ENCODE data around the gene MST1. TPM values are rescaled to one million over a fixed set of nuclear protein-coding genes. Genes with fewer than 3 reads are reported as not detected.

Gene MST1
- total RNA-seq, 1 experiment from 2014 or later: 19.8 TPM

DNA sequence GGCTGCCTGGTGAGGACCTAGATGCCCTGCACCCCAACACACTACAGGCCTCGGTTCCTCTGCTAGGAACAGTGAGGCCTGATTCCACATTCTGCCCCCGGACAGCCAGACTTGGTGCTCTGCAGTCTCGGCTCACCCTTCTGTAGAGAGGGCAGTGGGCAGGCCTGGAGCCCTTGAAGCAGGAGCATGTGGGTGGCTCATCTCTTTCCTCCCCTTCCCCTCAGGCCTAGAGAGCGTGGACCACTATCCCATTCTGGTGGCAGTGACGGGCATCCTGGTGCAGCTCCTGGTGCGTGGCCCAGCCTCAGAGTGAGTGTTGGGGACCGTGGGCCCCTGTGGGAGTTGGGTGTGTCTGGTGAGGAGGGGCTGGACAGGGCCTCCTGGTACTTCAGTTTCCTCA is 26.9 kb upstream of the MST1 start:
- Histone ChIP-seq H3K9me2 (replicated peaks; ENCODE audit: insufficient read depth, low read length) (no peaks in the 10 kb centered on the region), H3K27ac (ENCODE audit: low read length) (no peak overlapping the region), H3K79me2 (ENCODE audit: low read length) (no peaks in the 10 kb centered on the region), H3K27me3 (ENCODE audit: low read length) (no peaks in the 10 kb centered on the region), H4K20me1 (ENCODE audit: insufficient read depth, low read depth, low read length) (no peaks in the 10 kb centered on the region), H3K9ac (ENCODE audit: low read length) (no peak overlapping the region), H3K4me3 (ENCODE audit: low read length) (no peak overlapping the region), H3K36me3 (ENCODE audit: insufficient read depth, low read length) (0 out of 2 replicates have a peak, but pooled peaks cover 8% of the 10 kb centered on the region), H3K4me1 (ENCODE audit: low read length) (peaks cover 8% of the 10 kb centered on the region), H3K4me2 (ENCODE audit: low read depth, low read length, poor library complexity, severe bottlenecking) (no peak overlapping the region), H2AFZ (ENCODE audit: low read length) (no peak overlapping the region), H3K9me3 (ENCODE audit: low read length) (no peaks in the 10 kb centered on the region)
- no peak for DNase-seq

- Histone ChIP-seq H3K79me2 (ENCODE audit: low read length) (no peaks in the 10 kb centered on the region), H3K4me2 (ENCODE audit: low read depth, low read length, poor library complexity, severe bottlenecking) (no peak overlapping the region), H2AFZ (ENCODE audit: low read length) (no peak overlapping the region), H3K9me2 (replicated peaks; ENCODE audit: insufficient read depth, low read length) (no peaks in the 10 kb centered on the region), H3K36me3 (ENCODE audit: insufficient read depth, low read length) (0 out of 2 replicates have a peak, but pooled peaks cover 8% of the 10 kb centered on the region), H3K9me3 (ENCODE audit: low read length) (no peaks in the 10 kb centered on the region), H3K27me3 (ENCODE audit: low read length) (no peaks in the 10 kb centered on the region), H3K9ac (ENCODE audit: low read length) (no peak overlapping the region), H3K27ac (ENCODE audit: low read length) (no peak overlapping the region), H3K4me1 (ENCODE audit: low read length) (peaks cover 8% of the 10 kb centered on the region), H4K20me1 (ENCODE audit: insufficient read depth, low read depth, low read length) (no peaks in the 10 kb centered on the region), H3K4me3 (ENCODE audit: low read length) (no peak overlapping the region)
- DNase-seq: no peak
Measured at GRCh38 chr3:49715611-49716121, 26.4 kb upstream of the MST1 start.

DNA sequence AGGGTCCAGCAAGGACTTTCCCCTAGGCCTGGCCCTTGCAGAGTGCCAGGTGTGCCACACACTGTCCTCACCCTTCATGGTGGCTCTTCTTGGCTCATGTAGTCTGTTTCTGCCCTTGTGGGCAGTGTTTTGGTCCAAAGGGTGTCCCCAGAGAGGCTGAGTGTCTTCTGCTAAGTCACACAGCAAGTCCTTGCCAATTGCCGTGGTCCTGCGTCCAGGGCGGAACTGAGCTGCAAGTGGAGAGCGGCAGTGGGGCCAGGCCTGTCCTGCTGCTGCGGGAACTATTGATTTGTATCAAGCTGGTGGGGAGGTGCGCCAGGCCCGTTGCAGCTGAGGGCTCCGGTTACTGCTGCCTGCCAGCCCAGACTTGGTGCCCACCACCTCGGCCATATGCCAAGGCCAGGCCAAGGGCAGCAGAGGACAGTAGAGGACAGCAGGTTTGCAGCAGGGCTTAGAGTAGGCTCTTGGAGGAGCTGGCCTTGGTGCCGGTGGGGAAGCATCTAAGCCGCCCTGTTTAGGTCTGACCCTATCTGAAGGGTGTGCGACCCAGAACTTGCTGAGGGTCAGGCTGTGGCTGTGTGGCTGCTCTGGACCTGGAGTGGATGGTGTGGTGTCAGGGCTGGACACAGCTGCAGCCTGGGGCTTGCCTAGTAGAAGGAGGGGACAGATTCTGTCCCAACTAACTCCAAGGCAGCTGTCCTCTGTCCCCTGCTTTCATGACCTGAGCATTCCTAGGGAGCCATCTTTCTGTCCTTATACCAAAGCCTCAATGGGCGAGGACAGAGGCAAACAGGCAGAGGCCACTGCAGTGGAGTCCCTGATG is 25.7 kb upstream of the MST1 start:
- peaks cover 8% of the 10 kb centered on the region for H3K4me1 ChIP-seq (ENCODE audit: low read length)
- no peaks in the 10 kb centered on the region for H3K9me3 ChIP-seq (ENCODE audit: low read length)
- no peaks in the 10 kb centered on the region for H4K20me1 ChIP-seq (ENCODE audit: insufficient read depth, low read depth, low read length)
- no peak overlapping the region for H3K4me3 ChIP-seq (ENCODE audit: low read length)
- 0 out of 2 replicates have a peak, but pooled peaks cover 8% of the 10 kb centered on the region for H3K36me3 ChIP-seq (ENCODE audit: insufficient read depth, low read length)
- no peak overlapping the region for H3K4me2 ChIP-seq (ENCODE audit: low read depth, low read length, poor library complexity, severe bottlenecking)
- H3K27me3 ChIP-seq (ENCODE audit: low read length): no peaks in the 10 kb centered on the region
- DNase-seq: no peak
- no peak overlapping the region for H3K9ac ChIP-seq (ENCODE audit: low read length)
- no peaks in the 10 kb centered on the region for H3K9me2 ChIP-seq (replicated peaks; ENCODE audit: insufficient read depth, low read length)
- H3K27ac ChIP-seq (ENCODE audit: low read length): no peak overlapping the region
- no peak overlapping the region for H2AFZ ChIP-seq (ENCODE audit: low read length)
- H3K79me2 ChIP-seq (ENCODE audit: low read length): no peaks in the 10 kb centered on the region

GRCh38 chr3:49713336-49714105 is 24.2 kb upstream of the MST1 start:
- H3K4me2 ChIP-seq (ENCODE audit: low read depth, low read length, poor library complexity, severe bottlenecking): no peak overlapping the region
- no peaks in the 10 kb centered on the region for H3K79me2 ChIP-seq (ENCODE audit: low read length)
- no peaks in the 10 kb centered on the region for H3K9me3 ChIP-seq (ENCODE audit: low read length)
- no peaks in the 10 kb centered on the region for H3K4me1 ChIP-seq (ENCODE audit: low read length)
- H2AFZ ChIP-seq (ENCODE audit: low read length): no peak overlapping the region
- no peak overlapping the region for H3K27ac ChIP-seq (ENCODE audit: low read length)
- no peaks in the 10 kb centered on the region for H3K27me3 ChIP-seq (ENCODE audit: low read length)
- H4K20me1 ChIP-seq (ENCODE audit: insufficient read depth, low read depth, low read length): no peaks in the 10 kb centered on the region
- no peaks in the 10 kb centered on the region for H3K9me2 ChIP-seq (replicated peaks; ENCODE audit: insufficient read depth, low read length)
- no peak overlapping the region for H3K4me3 ChIP-seq (ENCODE audit: low read length)
- no peak for DNase-seq
- 0 out of 2 replicates have a peak, but pooled peaks cover 5% of the 10 kb centered on the region for H3K36me3 ChIP-seq (ENCODE audit: insufficient read depth, low read length)
- H3K9ac ChIP-seq (ENCODE audit: low read length): no peak overlapping the region

GRCh38 chr3:49712631-49713317 is 23.5 kb upstream of the MST1 start:
- Histone ChIP-seq H3K4me1 (ENCODE audit: low read length) (no peaks in the 10 kb centered on the region), H3K4me3 (ENCODE audit: low read length) (no peak overlapping the region), H3K9me3 (ENCODE audit: low read length) (no peaks in the 10 kb centered on the region), H3K4me2 (ENCODE audit: low read depth, low read length, poor library complexity, severe bottlenecking) (no peak overlapping the region), H2AFZ (ENCODE audit: low read length) (no peak overlapping the region), H3K9ac (ENCODE audit: low read length) (no peak overlapping the region), H3K27me3 (ENCODE audit: low read length) (no peaks in the 10 kb centered on the region), H3K27ac (ENCODE audit: low read length) (no peak overlapping the region), H4K20me1 (ENCODE audit: insufficient read depth, low read depth, low read length) (no peaks in the 10 kb centered on the region), H3K36me3 (ENCODE audit: insufficient read depth, low read length) (no peaks in the 10 kb centered on the region), H3K79me2 (ENCODE audit: low read length) (no peaks in the 10 kb centered on the region), H3K9me2 (replicated peaks; ENCODE audit: insufficient read depth, low read length) (no peaks in the 10 kb centered on the region)
- DNase-seq: no peak

- Histone ChIP-seq H3K4me1 (ENCODE audit: low read length) (no peaks in the 10 kb centered on the region), H3K79me2 (ENCODE audit: low read length) (no peaks in the 10 kb centered on the region), H2AFZ (ENCODE audit: low read length) (no peak overlapping the region), H3K9ac (ENCODE audit: low read length) (no peak overlapping the region), H3K9me2 (replicated peaks; ENCODE audit: insufficient read depth, low read length) (no peaks in the 10 kb centered on the region), H3K27ac (ENCODE audit: low read length) (no peak overlapping the region), H3K4me2 (ENCODE audit: low read depth, low read length, poor library complexity, severe bottlenecking) (no peak overlapping the region), H3K27me3 (ENCODE audit: low read length) (no peaks in the 10 kb centered on the region), H3K36me3 (ENCODE audit: insufficient read depth, low read length) (no peaks in the 10 kb centered on the region), H3K9me3 (ENCODE audit: low read length) (no peaks in the 10 kb centered on the region), H3K4me3 (ENCODE audit: low read length) (no peak overlapping the region), H4K20me1 (ENCODE audit: insufficient read depth, low read depth, low read length) (no peaks in the 10 kb centered on the region)
- DNase-seq: no peak
Measured at GRCh38 chr3:49712166-49712565, 22.9 kb upstream of the MST1 start.

GRCh38 chr3:49711489-49711888 is 22.2 kb upstream of the MST1 start:
- no peaks in the 10 kb centered on the region for H3K9me3 ChIP-seq (ENCODE audit: low read length)
- H2AFZ ChIP-seq (ENCODE audit: low read length): no peak overlapping the region
- H3K4me1 ChIP-seq (ENCODE audit: low read length): no peaks in the 10 kb centered on the region
- no peaks in the 10 kb centered on the region for H3K36me3 ChIP-seq (ENCODE audit: insufficient read depth, low read length)
- H3K4me3 ChIP-seq (ENCODE audit: low read length): no peak overlapping the region
- H3K79me2 ChIP-seq (ENCODE audit: low read length): no peaks in the 10 kb centered on the region
- no peak for DNase-seq
- no peaks in the 10 kb centered on the region for H3K27me3 ChIP-seq (ENCODE audit: low read length)
- no peak overlapping the region for H3K4me2 ChIP-seq (ENCODE audit: low read depth, low read length, poor library complexity, severe bottlenecking)
- H4K20me1 ChIP-seq (ENCODE audit: insufficient read depth, low read depth, low read length): no peaks in the 10 kb centered on the region
- H3K9ac ChIP-seq (ENCODE audit: low read length): no peak overlapping the region
- no peak overlapping the region for H3K27ac ChIP-seq (ENCODE audit: low read length)
- no peaks in the 10 kb centered on the region for H3K9me2 ChIP-seq (replicated peaks; ENCODE audit: insufficient read depth, low read length)

GRCh38 chr3:49709852-49710251 is 20.6 kb upstream of the MST1 start:
- Histone ChIP-seq H3K9me3 (ENCODE audit: low read length) (no peaks in the 10 kb centered on the region), H3K36me3 (ENCODE audit: insufficient read depth, low read length) (no peaks in the 10 kb centered on the region), H4K20me1 (ENCODE audit: insufficient read depth, low read depth, low read length) (no peaks in the 10 kb centered on the region), H3K9me2 (replicated peaks; ENCODE audit: insufficient read depth, low read length) (no peaks in the 10 kb centered on the region), H3K9ac (ENCODE audit: low read length) (no peak overlapping the region), H3K27me3 (ENCODE audit: low read length) (no peaks in the 10 kb centered on the region), H3K79me2 (ENCODE audit: low read length) (no peaks in the 10 kb centered on the region), H2AFZ (ENCODE audit: low read length) (no peak overlapping the region), H3K4me3 (ENCODE audit: low read length) (no peak overlapping the region), H3K27ac (ENCODE audit: low read length) (no peak overlapping the region), H3K4me2 (ENCODE audit: low read depth, low read length, poor library complexity, severe bottlenecking) (no peak overlapping the region), H3K4me1 (ENCODE audit: low read length) (no peaks in the 10 kb centered on the region)
- no peak for DNase-seq
